GM12878 (cell line): ENCODE results near the gene ENDOU. TPM values are rescaled to one million over a fixed set of nuclear protein-coding genes. Genes with fewer than 3 reads are reported as not detected.

Experiments used
- ATAC-seq: fragments of 200-7000 bp; cut with Tn5 transposase; 3 replicates; pipeline ENCODE4 v1.9.1; 2020; ENCODE audit warnings: mild to moderate bottlenecking, moderate library complexity
- BruUV-seq: library from RNA; stranded (reverse); fragments of 400-500 nt; replicated peaks from 2 replicates; lab custom pipeline; 2021; lab: Mats Ljungman, UMichigan
- CTCF ChIA-PET: fragments of 300-600 bp; sonication (Branson Sonifier 250); formaldehyde crosslinking; extraction: SDS; loops from one replicate; lab custom pipeline; 2021; ENCODE audit warnings: inconsistent platforms; lab: Yijun Ruan, JAX
- POLR2A ChIA-PET: fragments of 350-600 bp; formaldehyde crosslinking; extraction: SDS; loops from one replicate; lab custom pipeline; 2021; ENCODE audit warnings: inconsistent platforms; lab: Charles Lee
- RAD21 ChIA-PET: fragments of 300-600 bp; sonication (Branson Sonifier 250); formaldehyde crosslinking; loops from one replicate; lab custom pipeline; 2023; ENCODE audit warnings: antibody characterized with exemption; ENCODE audit not compliant: unreplicated experiment; lab: Charles Lee
- SMC1A ChIA-PET: fragments of 300-600 bp; sonication (Branson Sonifier 250); formaldehyde crosslinking; loops from one replicate; lab custom pipeline; 2023; ENCODE audit not compliant: unreplicated experiment, uncharacterized antibody; lab: Charles Lee
- DNase-seq: peaks from one replicate; pipeline ENCODE4 v3.0.0-alpha.2; 2011; ENCODE audit warnings: low read depth, low spot score
- FAIRE-seq: peaks from 3 replicates; lab custom pipeline; 2011; peaks lifted over from hg19 to GRCh38; lab: Jason Lieb, UNC
- H2AFZ ChIP-seq: 2 replicates; pipeline ENCODE4 v1.6.0; 2011; ENCODE audit warnings: low read depth, low read length, control low read depth; ENCODE audit not compliant: control insufficient read depth
- H3K27ac ChIP-seq: 2 replicates; pipeline ENCODE4 v1.5.1; 2011; ENCODE audit warnings: control low read depth; ENCODE audit not compliant: control insufficient read depth, insufficient read depth
- H3K27me3 ChIP-seq, 2 experiments: replicated peaks in 1 of 2; 2 replicates each; pipeline versions ENCODE4 v1.6.0 to v1.6.1; 2011; ENCODE audit warnings: low read length in 1 of 2; ENCODE audit not compliant: control insufficient read depth in 2 of 2, insufficient read depth in 2 of 2
- H3K36me3 ChIP-seq, 2 experiments: 2 replicates each; pipeline ENCODE4 v1.5.1; 2011; ENCODE audit warnings: low read length in 1 of 2; ENCODE audit not compliant: control insufficient read depth in 2 of 2, insufficient read depth in 2 of 2
- H3K4me1 ChIP-seq: 2 replicates; pipeline ENCODE4 v1.6.1; 2011; ENCODE audit warnings: mild to moderate bottlenecking, low read length, moderate library complexity, mixed read lengths; ENCODE audit not compliant: control insufficient read depth, insufficient read depth
- H3K4me2 ChIP-seq: 2 replicates; pipeline ENCODE4 v1.6.0; 2011; ENCODE audit warnings: control low read depth; ENCODE audit not compliant: control insufficient read depth, insufficient read depth
- H3K4me3 ChIP-seq: fragments of 200-600 bp; sonication (generic); 2 replicates; pipeline ENCODE4 v1.5.1; 2016
- H3K79me2 ChIP-seq: 2 replicates; pipeline ENCODE4 v1.6.0; 2011; ENCODE audit warnings: low read length; ENCODE audit not compliant: control insufficient read depth, insufficient read depth
- H3K9ac ChIP-seq: 2 replicates; pipeline ENCODE4 v1.8.0; 2011; ENCODE audit warnings: low read length, control low read depth, mixed read lengths; ENCODE audit not compliant: control insufficient read depth, insufficient read depth
- H3K9me3 ChIP-seq: replicated peaks from 3 replicates; pipeline ENCODE4 v1.5.1; 2011; ENCODE audit warnings: mild to moderate bottlenecking, low read length; ENCODE audit not compliant: control insufficient read depth, insufficient read depth
- H4K20me1 ChIP-seq: 2 replicates; pipeline ENCODE4 v1.6.0; 2011; ENCODE audit not compliant: control insufficient read depth, insufficient read depth
- DPF2 ChIP-seq: fragments of 450-650 bp; IDR thresholded peaks from 2 replicates; pipeline ENCODE4 v1.6.1; 2017; ENCODE audit warnings: mild to moderate bottlenecking
- POLR2AphosphoS5 ChIP-seq: IDR thresholded peaks from 2 replicates; pipeline ENCODE4 v1.6.1; 2011; ENCODE audit warnings: mild to moderate bottlenecking, low read length, inconsistent platforms
- SMAD1 ChIP-seq: fragments of 450-650 bp; IDR thresholded peaks from 2 replicates; pipeline ENCODE4 v1.6.1; 2018; ENCODE audit warnings: mild to moderate bottlenecking, low read depth; ENCODE audit not compliant: partially characterized antibody
- ZNF274 ChIP-seq: IDR thresholded peaks from one replicate; pipeline ENCODE4 v1.8.0; 2011; ENCODE audit not compliant: insufficient read length, insufficient read depth
- WGBS: methylation state at CpG from one replicate; pipeline ENCODE4 v1.1.6; 2016; ENCODE audit warnings: low lambda C conversion rate; ENCODE audit not compliant: insufficient replicate concordance, insufficient coverage; ENCODE audit errors: missing lambda C conversion rate; 5-methylcytosine and 5-hydroxymethylcytosine counted together
- in situ Hi-C: fragments of 300-500 bp; cut with MboI; formaldehyde crosslinking; loops from 9 replicates; pipeline ENCODE4 v1.14.3; 2018; ENCODE audit warnings: mixed read lengths
- intact Hi-C: fragments of 100-400 bp; cut with micrococcal nuclease; formaldehyde crosslinking; loops from one replicate; pipeline ENCODE4 v1.14.2; 2022; ENCODE audit not compliant: unreplicated experiment
- polyA plus RNA-seq, 11 experiments: library from polyadenylated mRNA; depleted of rRNA in 4 of 11; unstranded in 6 of 11; stranded (reverse) in 5 of 11; fragments of >200 nt; fragmentation: Nextera tagmentation in 4 of 11; fragmentation: Illumina TruSeq in 1 of 11; extraction: Ambion mirVana in 4 of 11; extraction: Trizol in 1 of 11; gene quantifications; 1 replicate in 1 of 11; 2 replicates in 10 of 11; pipeline versions ENCODE4 v1.2.1 to v1.2.3, GENCODE V29; 2011 to 2016; ENCODE audit warnings: inconsistent platforms in 2 of 11, missing spikeins in 2 of 11, low read depth in 1 of 11
- total RNA-seq, 4 experiments: library from RNA; depleted of rRNA in 3 of 4; stranded (reverse); fragments of >200 nt in 3 of 4; fragmentation: Illumina TruSeq in 1 of 4; extraction: Trizol in 1 of 4; gene quantifications; 2 replicates each; pipeline versions ENCODE4 v1.2.1 to v1.2.3, GENCODE V29; 2013 to 2021
- TF ChIP-seq, protein P1 (sequence below): fragments of 450-650 bp; IDR thresholded peaks from 2 replicates; pipeline ENCODE4 v1.6.1; 2018; ENCODE audit warnings: borderline replicate concordance, mild to moderate bottlenecking; ENCODE audit not compliant: partially characterized antibody
- TF ChIP-seq, protein P2 (sequence below): fragments of 450-650 bp; IDR thresholded peaks from 2 replicates; pipeline ENCODE4 v1.6.1; 2014; ENCODE audit warnings: mild to moderate bottlenecking

ENDOU gene
- total and polyA plus RNA-seq, 10 of the 15 experiments (the other 5 are each of a cell fraction or from before 2014, with no cell fraction given): 0.03 to 0.17 (median 0.10) TPM; not detected in 4

GRCh38 chr12:47735649-47736048 lies 10.4 kb upstream of the ENDOU start:
- no peak overlapping the region for H2AFZ ChIP-seq
- H3K9ac ChIP-seq: no peak overlapping the region
- WGBS: 55% methylated on average over 10 of the region's 11 CpGs
- no peak for TF ChIP-seq ZNF274
- TF ChIP-seq DPF2: no peak
- no peak for TF ChIP-seq POLR2AphosphoS5
- TF ChIP-seq, protein P1, sequence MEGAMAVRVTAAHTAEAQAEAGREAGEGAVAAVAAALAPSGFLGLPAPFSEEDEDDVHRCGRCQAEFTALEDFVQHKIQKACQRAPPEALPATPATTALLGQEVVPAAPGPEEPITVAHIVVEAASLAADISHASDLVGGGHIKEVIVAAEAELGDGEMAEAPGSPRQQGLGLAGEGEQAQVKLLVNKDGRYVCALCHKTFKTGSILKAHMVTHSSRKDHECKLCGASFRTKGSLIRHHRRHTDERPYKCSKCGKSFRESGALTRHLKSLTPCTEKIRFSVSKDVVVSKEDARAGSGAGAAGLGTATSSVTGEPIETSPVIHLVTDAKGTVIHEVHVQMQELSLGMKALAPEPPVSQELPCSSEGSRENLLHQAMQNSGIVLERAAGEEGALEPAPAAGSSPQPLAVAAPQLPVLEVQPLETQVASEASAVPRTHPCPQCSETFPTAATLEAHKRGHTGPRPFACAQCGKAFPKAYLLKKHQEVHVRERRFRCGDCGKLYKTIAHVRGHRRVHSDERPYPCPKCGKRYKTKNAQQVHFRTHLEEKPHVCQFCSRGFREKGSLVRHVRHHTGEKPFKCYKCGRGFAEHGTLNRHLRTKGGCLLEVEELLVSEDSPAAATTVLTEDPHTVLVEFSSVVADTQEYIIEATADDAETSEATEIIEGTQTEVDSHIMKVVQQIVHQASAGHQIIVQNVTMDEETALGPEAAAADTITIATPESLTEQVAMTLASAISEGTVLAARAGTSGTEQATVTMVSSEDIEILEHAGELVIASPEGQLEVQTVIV: no peak
- no peak for TF ChIP-seq SMAD1
- TF ChIP-seq, protein P2, sequence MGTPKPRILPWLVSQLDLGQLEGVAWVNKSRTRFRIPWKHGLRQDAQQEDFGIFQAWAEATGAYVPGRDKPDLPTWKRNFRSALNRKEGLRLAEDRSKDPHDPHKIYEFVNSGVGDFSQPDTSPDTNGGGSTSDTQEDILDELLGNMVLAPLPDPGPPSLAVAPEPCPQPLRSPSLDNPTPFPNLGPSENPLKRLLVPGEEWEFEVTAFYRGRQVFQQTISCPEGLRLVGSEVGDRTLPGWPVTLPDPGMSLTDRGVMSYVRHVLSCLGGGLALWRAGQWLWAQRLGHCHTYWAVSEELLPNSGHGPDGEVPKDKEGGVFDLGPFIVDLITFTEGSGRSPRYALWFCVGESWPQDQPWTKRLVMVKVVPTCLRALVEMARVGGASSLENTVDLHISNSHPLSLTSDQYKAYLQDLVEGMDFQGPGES: no peak
- ChIA-PET POLR2A (interaction anchor here (1.1 kb wide), 1 partner anchor 26 kb away, joined by 3 read pairs; no protein-coding TSS in a partner anchor), RAD21 (interaction anchor here (1.3 to 1.8 kb wide), 2 partner anchors 27 to 31 kb away, joined by 3 to 8 read pairs; no protein-coding TSS in a partner anchor), SMC1A (interaction anchor here (1.3 to 1.5 kb wide), 3 partner anchors 11 to 32 kb away, joined by 3 to 5 read pairs (median 4); partner anchors contain the start of gene ENDOU), CTCF (interaction anchor here (0.6 to 4.6 kb wide), 3 partner anchors 20 to 41 kb away, joined by 3 to 34 read pairs (median 10); no protein-coding TSS in a partner anchor)
- FAIRE-seq (no peak), DNase-seq (no peak), ATAC-seq (no peak)
- in situ Hi-C loops (no loop called here), intact Hi-C loops (no loop called here)
- H3K27me3 ChIP-seq: no peaks in the 10 kb centered on the region
- no peak overlapping the region for H3K27ac ChIP-seq
- H3K4me2 ChIP-seq: no peak overlapping the region
- no peaks in the 10 kb centered on the region for H3K36me3 ChIP-seq
- H3K4me3 ChIP-seq: no peak overlapping the region
- peaks cover 14% of the 10 kb centered on the region for H3K4me1 ChIP-seq
- BruUV-seq: no TSS peak
- H3K79me2 ChIP-seq: no peaks in the 10 kb centered on the region
- H3K9me3 ChIP-seq: no peaks in the 10 kb centered on the region
- H4K20me1 ChIP-seq: no peaks in the 10 kb centered on the region
